ENCODE data around the gene ATF6B.

ATF6B gene

DNA sequence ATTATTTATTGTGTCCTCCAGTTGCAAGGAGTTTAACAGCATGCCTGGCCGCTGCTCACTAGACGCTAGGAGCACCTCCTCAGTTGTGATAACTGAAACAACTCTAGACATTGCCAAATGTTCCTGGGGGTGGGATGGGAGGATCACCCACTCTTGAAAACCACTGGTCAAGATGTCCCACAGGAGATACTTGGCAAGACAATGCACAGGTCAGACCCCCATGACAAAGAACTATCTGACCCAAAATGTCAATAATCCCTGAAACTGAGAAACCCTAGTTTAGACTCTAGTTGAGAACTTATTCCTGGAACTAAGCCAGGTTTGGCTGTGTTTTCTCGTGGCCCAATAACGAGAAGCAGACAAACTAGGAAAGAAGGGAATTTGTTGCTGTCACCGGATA lies 11.5 kb upstream of the ATF6B start:
- TF ChIP-seq JUND (IDR thresholded peaks at IDR 0.05; ENCODE audit: low read depth) = no peak
- in situ Hi-C loops (cut with HindIII; ENCODE audit: low pct_unique_long_range_greater_than_20kb, low sequenced_read_pairs) = no loop called here
- DNase-seq (ENCODE audit: low read depth in 1 of 2, low spot score in 1 of 2) = no peak

- in situ Hi-C loops (cut with HindIII; ENCODE audit: low pct_unique_long_range_greater_than_20kb, low sequenced_read_pairs) = no loop called here
- no peak for DNase-seq (ENCODE audit: low read depth in 1 of 2, low spot score in 1 of 2)
- TF ChIP-seq JUND (IDR thresholded peaks at IDR 0.05; ENCODE audit: low read depth) = no peak
These were observed 9.4 kb upstream of the ATF6B start for GRCh38 chr6:32137454-32137853.

DNA sequence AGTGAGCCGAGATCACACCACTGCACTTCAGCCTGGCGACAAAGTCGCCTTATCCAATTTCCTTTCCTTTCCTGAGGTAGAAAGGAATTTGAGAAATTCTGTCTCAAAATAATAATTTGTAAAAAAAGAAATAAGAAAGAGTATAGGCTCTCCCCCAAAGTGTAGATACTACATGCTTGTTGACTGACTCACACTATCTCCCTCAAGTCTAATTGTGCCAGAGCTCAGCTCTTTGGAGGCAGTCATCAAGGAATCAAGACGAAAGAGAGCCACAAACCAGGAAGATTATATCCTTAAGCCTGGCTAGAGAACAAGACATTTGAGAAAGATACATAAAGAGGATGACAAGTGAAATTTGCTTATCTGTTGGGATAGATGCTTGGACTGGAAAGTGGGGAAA lies 5.7 kb upstream of the ATF6B start:
- no peak for TF ChIP-seq JUND (IDR thresholded peaks at IDR 0.05; ENCODE audit: low read depth)
- in situ Hi-C loops (cut with HindIII; ENCODE audit: low pct_unique_long_range_greater_than_20kb, low sequenced_read_pairs) = no loop called here
- DNase-seq (ENCODE audit: low read depth in 1 of 2, low spot score in 1 of 2) = no peak

- in situ Hi-C loops (cut with HindIII; ENCODE audit: low pct_unique_long_range_greater_than_20kb, low sequenced_read_pairs) = no loop called here
- DNase-seq (ENCODE audit: low read depth in 1 of 2, low spot score in 1 of 2) = peak in 1 of 2 experiments; percentile 86
- TF ChIP-seq JUND (IDR thresholded peaks at IDR 0.05; ENCODE audit: low read depth) = no peak
These were observed 4.1 kb upstream of the ATF6B start for GRCh38 chr6:32132110-32132509.

DNA sequence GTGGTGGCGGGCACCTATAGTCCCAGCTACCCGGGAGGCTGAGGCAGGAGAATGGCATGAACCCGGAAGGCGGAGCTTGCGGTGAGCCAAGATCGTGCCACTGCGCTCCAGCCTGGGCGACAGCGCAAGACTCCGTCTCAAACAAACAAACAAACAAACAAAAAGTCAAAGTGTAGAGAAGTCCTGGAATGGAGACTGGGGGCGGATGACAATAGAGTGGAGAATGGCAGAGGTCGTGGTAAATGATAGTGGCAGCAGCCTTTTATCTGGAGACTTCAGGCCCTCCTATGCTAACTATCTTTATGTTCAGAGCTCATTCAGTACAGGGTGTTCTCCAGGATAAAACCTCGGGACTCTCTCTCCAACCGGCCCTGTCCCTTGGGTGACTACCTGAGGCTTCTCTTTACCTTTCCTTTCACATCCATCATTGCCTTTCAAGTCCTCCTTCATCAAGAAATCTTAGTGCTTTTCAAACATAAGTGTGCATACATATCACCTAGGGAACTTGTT lies 3.4 kb upstream of the ATF6B start:
- in situ Hi-C loops (cut with HindIII; ENCODE audit: low pct_unique_long_range_greater_than_20kb, low sequenced_read_pairs) = no loop called here
- TF ChIP-seq JUND (IDR thresholded peaks at IDR 0.05; ENCODE audit: low read depth) = no peak
- DNase-seq (ENCODE audit: low read depth in 1 of 2, low spot score in 1 of 2) = no peak

DNA sequence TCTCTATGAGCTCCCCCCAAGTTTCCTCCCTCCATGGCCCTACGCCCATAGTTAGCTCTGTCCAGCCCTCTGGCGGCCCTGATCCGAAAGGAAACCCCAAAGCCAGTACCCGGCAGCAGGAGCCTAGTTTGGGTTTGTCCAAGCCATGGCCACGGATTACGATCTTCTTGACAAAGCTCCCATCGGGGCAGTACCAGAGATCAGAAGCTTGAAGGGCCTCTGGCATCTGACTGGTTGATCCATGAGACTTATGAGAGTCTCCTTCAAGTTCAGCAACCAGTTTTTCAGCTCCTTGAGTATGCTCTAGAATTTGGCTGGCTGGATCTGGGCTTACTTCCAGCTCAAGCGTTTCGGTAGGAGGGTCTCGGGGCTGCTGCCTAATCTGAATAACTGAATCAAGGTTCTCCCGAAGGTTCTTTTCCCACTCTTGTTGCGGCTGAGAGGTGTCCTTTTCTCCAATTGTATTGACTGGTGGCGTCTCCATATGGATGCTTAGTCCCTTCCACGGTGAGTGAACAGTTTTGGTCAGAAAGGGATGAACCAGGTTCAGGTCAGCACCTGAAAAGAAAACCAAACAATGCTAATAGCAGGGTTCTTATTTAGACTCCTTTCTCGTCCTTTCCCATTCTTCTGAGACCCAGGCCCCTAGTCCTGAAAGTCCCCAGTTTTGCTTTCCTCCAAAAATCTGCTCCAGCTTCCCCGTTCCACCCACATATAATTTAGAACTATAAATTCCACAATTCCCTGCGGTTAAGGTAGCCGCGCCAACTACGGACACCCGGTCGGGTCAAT lies 1.4 kb upstream of the ATF6B start:
- DNase-seq (ENCODE audit: low read depth in 1 of 2, low spot score in 1 of 2) = no peak
- in situ Hi-C loops (cut with HindIII; ENCODE audit: low pct_unique_long_range_greater_than_20kb, low sequenced_read_pairs) = no loop called here
- no peak for TF ChIP-seq JUND (IDR thresholded peaks at IDR 0.05; ENCODE audit: low read depth)

DNA sequence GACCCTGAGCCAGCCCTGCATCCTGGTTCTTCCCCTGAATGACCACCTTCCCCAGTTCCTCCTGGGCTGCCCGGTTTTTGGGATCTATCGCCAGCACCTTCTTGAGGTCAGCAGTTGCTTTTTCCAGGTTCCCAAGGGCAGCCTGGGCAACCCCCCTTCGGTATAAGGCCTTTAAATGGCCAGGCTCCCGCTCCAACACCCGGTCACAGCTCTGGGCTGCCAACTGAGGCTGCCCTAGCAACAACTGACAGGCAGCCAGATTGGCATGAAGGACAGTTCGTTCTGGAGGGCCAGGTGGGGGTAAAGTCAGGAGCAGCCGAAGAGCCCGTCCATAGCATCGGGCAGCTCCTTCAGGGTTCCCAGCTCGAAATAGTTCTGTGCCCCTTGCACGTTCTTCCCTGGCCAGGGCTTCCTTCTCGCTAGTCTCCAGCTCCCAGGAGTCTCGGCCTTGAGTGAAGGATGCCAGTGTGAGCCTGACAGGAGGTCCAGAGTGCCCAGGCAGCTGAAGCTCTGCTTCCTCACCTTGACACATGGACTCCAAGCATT lies 778 bp upstream of the ATF6B start:
- in situ Hi-C loops (cut with HindIII; ENCODE audit: low pct_unique_long_range_greater_than_20kb, low sequenced_read_pairs) = no loop called here
- DNase-seq (ENCODE audit: low read depth in 1 of 2, low spot score in 1 of 2) = no peak
- TF ChIP-seq JUND (IDR thresholded peaks at IDR 0.05; ENCODE audit: low read depth) = no peak

DNA sequence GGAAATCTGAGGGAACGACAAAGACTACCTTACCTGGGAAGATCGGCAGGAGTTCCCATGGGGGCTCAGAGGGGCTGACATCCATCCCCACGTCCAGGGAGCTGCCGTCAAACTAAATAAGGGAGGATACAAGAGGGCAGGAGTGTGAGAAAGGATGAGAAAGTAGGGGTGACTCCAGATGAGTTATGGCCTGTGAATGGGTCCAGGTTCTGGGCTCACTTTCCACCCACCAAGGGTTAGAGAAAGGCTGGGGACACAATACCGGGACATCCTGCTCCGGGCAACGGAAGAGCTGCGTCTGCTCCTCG lies 683 bp downstream of the ATF6B start:
- DNase-seq (ENCODE audit: low read depth in 1 of 2, low spot score in 1 of 2) = no peak
- no peak for TF ChIP-seq JUND (IDR thresholded peaks at IDR 0.05; ENCODE audit: low read depth)
- in situ Hi-C loops (cut with HindIII; ENCODE audit: low pct_unique_long_range_greater_than_20kb, low sequenced_read_pairs) = no loop called here

- DNase-seq (ENCODE audit: low read depth in 1 of 2, low spot score in 1 of 2) = no peak
- in situ Hi-C loops (cut with HindIII; ENCODE audit: low pct_unique_long_range_greater_than_20kb, low sequenced_read_pairs) = no loop called here
- no peak for TF ChIP-seq JUND (IDR thresholded peaks at IDR 0.05; ENCODE audit: low read depth)
These were observed 1.2 kb downstream of the ATF6B start for GRCh38 chr6:32126880-32127279.

GRCh38 chr6:32123681-32124080 lies 4.4 kb downstream of the ATF6B start:
- in situ Hi-C loops (cut with HindIII; ENCODE audit: low pct_unique_long_range_greater_than_20kb, low sequenced_read_pairs) = no loop called here

GRCh38 chr6:32120573-32121059 lies 7.4 kb downstream of the ATF6B start:
- no peak for TF ChIP-seq JUND (IDR thresholded peaks at IDR 0.05; ENCODE audit: low read depth)
- in situ Hi-C loops (cut with HindIII; ENCODE audit: low pct_unique_long_range_greater_than_20kb, low sequenced_read_pairs) = no loop called here
- DNase-seq (ENCODE audit: low read depth in 1 of 2, low spot score in 1 of 2) = no peak

More at GRCh38 chr6:32123681-32124080, 4.4 kb downstream of the ATF6B start:
- no peak for TF ChIP-seq JUND (IDR thresholded peaks at IDR 0.05; ENCODE audit: low read depth)
- DNase-seq (ENCODE audit: low read depth in 1 of 2, low spot score in 1 of 2) = no peak

GRCh38 chr6:32118782-32119628 lies 9.0 kb downstream of the ATF6B start:
- in situ Hi-C loops (cut with HindIII; ENCODE audit: low pct_unique_long_range_greater_than_20kb, low sequenced_read_pairs) = no loop called here
- DNase-seq (ENCODE audit: low read depth in 1 of 2, low spot score in 1 of 2) = peak; percentile 80 to 88
- TF ChIP-seq JUND (IDR thresholded peaks at IDR 0.05; ENCODE audit: low read depth) = no peak

- in situ Hi-C loops (cut with HindIII; ENCODE audit: low pct_unique_long_range_greater_than_20kb, low sequenced_read_pairs) = no loop called here
- TF ChIP-seq JUND (IDR thresholded peaks at IDR 0.05; ENCODE audit: low read depth) = no peak
- DNase-seq (ENCODE audit: low read depth in 1 of 2, low spot score in 1 of 2) = no peak
These were observed 10.6 kb downstream of the ATF6B start for GRCh38 chr6:32117461-32117860.

Data from T47D (cell line).